GM18909 (cell line): Measurements from ENCODE around the gene TMEM165.
"Not testable (repeated sequence)": the region's sequence is repeated elsewhere in the genome, so short reads cannot be mapped to it uniquely, and the experiment has no call there.

Experiments used
- ATAC-seq: cut with Tn5 transposase; IDR thresholded peaks from one replicate; pipeline ENCODE4 v1.9.1; 2021; ENCODE audit warnings: mild to moderate bottlenecking; ENCODE audit not compliant: unreplicated experiment, poor library complexity

Gene TMEM165

GRCh38 chr4:55395529-55396307 is at the start of gene TMEM165:
Gene TMEM165, plus strand, starts transcription at chr4:55395957. Its CDS starts 233 bp downstream, at chr4:55396190.
- peak; percentile 93 for ATAC-seq

- peak; percentile 96 for ATAC-seq
These were observed 49.5 kb upstream of the TMEM165 start, which contains the start of gene SRD5A3 for GRCh38 chr4:55345980-55346850. Gene SRD5A3, plus strand, starts transcription at chr4:55346242. Its CDS starts 95 bp downstream, at chr4:55346337.

DNA sequence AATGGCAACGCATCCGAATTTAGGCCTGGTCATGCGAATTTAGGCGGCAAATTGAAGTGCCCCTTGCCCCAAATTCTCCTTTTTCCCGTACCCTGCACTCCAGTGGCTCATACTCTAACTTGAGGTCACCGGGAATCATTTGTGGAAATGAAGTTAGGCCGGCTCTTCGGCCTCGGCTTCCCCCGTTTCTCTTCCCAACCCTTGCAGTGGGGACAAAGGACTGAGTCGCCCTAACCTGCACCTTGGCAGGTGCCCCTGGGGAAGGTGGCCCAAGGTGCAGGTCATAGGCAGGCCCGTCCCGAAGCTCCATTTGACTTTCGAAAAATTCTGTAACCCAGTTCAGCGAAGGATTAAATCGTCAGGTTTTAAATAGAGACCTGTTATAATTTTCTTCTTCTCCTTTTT is 48.9 kb upstream of the TMEM165 start:
- ATAC-seq, result no peak

DNA sequence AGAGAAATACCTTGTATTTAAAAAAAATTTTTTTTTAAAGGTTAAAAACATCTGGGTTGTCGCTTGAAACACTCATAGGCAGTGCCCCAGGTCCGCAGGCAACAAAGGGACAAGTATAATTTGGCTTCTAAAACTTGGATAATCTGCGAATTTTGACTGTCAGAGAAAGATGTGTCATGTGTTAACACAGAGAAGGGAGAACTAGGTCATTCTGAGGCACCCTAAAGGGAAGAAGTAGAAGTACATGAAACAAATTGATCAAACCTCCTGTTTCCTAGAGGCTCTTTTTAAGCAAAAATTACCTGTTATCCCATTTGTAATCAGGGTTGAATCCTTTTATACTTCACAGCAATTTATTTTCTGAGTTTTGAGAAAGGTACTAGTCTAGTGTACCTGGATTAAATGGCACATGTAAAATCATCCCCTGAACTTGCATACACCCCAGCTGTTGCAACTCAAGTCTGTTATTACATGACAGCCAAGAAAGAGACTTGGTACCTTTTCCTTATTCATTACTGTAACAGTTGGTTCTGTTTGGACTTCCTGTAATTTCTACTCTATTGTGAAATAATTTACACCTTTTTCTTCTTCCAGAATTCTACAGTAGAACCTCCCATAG is 48.0 kb upstream of the TMEM165 start:
- no peak for ATAC-seq

- ATAC-seq, result no peak
These were observed 47.3 kb upstream of the TMEM165 start for GRCh38 chr4:55348466-55348865.

GRCh38 chr4:55350870-55351269 is 44.9 kb upstream of the TMEM165 start:
- not testable (repeated sequence) for ATAC-seq

DNA sequence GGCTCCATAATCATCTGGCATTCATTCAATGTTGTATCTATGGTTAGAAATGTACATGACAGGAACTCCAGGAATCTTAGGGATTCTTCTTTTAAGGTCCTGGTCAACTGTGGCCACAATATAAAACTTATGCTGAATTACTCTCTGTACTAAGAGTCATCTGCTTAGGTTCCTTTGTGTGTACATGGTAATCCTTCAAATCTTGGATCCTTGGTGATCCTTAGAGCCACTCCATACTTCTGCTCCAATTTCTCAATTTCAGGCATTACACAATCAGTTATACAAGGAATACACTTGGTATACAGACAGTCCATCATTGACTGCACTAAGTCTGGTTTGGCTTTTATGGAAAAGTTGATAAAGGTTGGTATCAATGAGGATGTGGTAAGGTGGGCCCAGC is 43.9 kb upstream of the TMEM165 start:
- ATAC-seq, result no peak

DNA sequence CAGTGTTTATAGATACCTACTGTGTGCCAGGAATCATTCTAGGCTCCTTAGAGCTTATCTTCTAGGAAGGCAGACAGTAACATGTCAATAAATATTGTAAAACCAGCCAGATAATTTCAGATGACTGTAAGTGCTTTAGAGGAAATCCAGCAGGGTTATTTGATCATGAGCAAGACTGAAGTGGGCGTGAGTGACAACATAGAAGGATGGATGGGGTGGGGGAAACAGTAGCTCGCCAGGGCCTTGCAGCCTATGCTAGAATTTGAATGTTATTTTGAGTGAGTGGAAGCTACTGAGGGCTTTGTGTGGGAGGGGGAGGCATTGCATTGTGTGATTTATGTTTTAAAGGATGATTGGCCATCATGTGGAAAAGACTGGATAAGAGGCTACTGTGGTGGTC is 43.0 kb upstream of the TMEM165 start:
- ATAC-seq, result no peak

- not testable (repeated sequence) for ATAC-seq
These were observed 42.5 kb upstream of the TMEM165 start for GRCh38 chr4:55353228-55353747.

DNA sequence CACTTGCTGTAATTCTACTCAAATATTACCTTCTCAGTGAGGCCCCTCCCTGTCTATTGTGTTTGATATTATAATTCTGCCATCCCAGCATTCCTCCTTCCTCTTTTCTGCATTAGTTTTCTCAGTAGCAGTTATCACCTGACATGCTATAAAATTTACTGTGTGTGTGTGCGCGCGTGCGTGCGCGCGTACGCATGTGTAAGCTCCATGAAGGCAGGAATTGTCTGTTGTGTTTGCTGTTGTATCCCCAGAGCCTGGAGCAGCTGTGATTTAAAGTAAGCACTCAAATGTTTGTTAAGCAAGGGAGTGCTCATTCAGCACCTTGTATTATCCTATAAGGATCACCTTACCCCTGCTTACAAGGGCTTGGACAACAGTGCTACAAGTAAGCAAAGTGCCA is 41.1 kb upstream of the TMEM165 start:
- no peak for ATAC-seq

- no peak for ATAC-seq
These were observed 40.2 kb upstream of the TMEM165 start for GRCh38 chr4:55355555-55355954.

GRCh38 chr4:55356991-55357461 is 38.7 kb upstream of the TMEM165 start:
- ATAC-seq, result no peak

DNA sequence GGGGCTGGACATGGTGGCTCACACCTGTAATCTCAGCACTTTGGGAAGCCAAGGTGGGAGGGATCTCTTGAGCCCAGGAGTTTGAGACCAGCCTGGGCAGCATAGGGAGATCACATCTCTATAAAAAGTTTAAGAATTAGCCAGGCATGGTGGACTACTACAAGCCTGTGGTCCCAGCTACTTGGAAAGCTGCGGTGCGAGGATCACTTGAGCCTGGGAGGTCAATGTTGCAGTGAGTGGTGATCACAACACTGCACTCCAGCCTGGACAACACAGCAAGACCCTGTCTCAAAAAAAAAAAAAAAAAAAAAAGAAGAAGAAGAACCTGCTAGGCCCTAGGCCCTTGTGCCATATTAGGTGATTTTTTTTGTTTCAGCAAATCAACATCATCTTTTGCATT is 37.5 kb upstream of the TMEM165 start:
- peak; percentile 13 for ATAC-seq

DNA sequence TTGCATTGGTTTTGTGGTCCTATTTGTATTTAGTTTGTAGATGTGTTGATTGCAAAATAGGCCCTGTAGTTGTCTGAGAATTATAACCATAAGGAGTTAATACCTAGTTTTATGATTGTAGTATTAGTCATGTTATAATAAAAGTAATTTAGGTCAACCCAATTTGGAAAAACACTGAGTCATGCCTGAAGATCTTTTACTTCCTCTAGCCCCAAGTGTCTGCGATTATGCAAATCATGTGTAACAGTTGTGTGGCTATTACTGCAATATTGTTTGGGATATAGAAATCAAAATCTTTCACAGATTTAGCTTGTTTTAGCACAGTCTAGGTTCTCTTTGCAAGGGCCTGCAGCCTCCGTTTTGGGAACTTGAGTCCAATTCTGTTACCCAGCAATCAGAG is 37.1 kb upstream of the TMEM165 start:
- peak; percentile 85 for ATAC-seq

- ATAC-seq, result no peak
These were observed 36.3 kb upstream of the TMEM165 start for GRCh38 chr4:55359397-55359916.

GRCh38 chr4:55362938-55363337 is 32.8 kb upstream of the TMEM165 start:
- ATAC-seq, result not testable (repeated sequence)

DNA sequence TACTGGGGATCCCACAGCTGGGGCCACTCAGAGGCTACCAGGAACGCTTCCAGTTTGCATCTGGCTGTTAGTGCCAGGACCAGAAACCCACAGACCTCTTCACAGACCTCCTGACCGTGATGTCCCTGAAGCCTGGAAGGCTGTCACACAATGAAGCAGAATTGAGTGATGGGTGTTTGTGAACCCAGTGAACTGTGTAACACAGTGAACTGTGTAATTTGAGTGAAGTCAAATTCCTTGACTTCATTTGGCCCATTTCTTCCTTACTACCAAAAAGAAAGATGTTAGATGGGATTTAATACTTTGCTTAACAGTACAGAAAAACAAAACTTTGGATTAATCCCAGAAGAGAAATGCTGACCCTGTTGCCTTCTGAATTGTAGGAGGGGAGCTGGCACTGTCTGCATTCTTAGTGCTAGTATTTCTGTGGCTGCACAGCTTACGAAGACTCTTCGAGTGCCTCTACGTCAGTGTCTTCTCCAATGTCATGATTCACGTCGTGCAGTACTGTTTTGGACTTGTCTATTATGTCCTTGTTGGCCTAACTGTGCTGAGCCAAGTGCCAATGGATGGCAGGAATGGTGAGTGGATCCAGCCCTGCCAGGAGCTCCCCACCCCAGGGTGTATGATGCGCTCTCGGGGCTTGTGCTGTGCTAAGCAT is 31.9 kb upstream of the TMEM165 start:
- no peak for ATAC-seq

DNA sequence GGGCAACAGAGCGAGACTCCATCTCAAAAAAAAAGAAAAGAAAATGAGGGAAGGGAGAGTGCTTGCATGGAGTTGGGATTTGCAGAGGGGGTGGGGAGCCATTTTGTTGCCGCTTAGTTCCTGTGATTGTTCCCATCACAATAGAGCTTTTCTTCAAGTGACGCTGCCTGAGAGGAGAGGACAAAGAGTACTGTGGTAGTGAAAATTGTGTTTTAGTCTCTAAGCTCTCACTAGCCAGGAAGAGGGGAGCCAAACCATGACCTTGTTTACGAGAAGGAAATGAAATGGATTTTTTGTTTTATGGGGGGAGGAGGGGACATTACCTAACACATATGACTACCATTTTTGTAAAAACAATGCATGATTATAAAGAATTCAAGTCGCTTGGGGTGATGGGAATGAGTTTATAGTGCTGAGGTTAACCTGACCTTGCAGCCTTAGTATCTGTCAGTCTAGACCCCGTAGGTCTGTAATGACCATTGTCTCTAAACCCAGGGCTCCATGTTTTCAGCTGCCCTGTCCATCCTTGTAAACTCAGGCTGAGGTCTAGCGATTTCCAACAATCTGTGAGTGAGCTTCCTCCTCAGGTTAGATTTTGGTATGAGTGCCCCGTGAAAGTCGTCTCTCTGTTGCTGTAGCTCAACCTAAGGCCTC is 30.9 kb upstream of the TMEM165 start:
- ATAC-seq, result no peak

DNA sequence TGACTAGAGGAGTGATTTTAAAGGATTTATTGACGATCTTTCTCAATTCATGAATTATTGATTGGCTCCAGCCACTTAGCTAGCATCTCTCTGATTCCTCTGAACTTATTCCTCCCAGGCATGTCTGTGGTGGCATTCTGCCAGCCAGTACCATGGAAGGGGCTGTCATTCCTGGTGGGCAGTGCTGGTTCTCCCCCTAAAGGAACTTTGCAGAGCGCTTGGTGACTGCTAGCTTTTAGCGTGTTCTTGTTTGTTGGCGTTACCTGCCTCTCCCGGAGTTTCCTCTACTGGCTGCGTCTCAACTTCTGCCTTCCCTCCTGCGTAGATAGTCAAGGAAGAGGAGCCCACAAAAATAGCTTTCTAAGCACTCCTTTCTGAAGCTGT is 30.4 kb upstream of the TMEM165 start:
- ATAC-seq, result no peak
